HG03521 (cell line): ENCODE results near the gene TMEM87B.

ENCODE experiments used
- ATAC-seq: cut with Tn5 transposase; IDR thresholded peaks from one replicate; pipeline ENCODE4 v1.9.1; 2021; ENCODE audit warnings: mild to moderate bottlenecking, moderate library complexity; ENCODE audit not compliant: unreplicated experiment

The TMEM87B gene

DNA sequence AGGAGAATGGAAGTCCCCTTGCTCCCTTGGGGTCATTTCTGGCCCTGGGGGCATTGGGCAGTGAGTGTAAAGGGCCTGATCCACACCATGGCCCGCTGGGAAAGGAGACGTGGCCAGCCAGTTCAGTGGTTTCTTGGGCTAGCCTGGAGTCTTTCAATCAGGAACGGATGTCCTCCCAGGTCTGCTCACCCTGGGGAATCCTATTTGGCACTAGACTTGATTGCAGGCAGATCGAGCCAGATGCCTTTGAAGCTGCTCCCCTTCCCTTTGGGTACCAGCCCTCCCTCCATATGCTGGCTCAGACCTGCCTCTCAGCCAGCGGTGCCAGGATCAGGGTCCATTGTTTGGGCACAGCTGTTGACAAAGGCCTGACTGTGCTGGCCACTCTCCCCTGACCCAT, 94.1 kb downstream of the TMEM87B start:
- no peak for ATAC-seq

DNA sequence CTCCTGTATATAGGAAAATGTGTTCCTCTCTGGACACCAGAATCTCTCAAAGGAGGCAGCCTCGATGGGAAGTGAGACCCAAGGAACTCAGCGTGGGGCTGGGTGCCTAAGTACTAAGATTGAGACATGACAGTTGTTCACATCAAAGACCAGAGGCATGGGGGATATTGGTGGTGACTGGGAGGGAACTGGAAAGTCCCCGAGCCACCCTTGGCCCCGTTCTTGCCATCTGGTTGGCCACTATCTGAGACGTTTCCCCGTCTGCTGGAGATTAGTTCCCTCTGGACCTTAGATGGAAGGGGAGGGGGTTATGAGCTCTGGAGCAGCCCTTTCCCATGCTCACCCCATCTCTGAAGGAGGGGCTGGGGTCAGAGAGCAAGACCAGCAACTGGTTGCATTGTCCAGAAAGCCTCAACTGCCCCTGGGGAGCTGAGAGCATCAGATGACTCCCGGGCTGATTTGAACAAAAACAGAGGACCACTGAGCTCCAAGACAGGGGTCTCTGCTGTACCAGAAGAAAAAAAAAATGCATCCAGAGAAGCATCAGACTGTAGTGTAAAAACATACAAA, 94.9 kb downstream of the TMEM87B start:
- no peak for ATAC-seq

DNA sequence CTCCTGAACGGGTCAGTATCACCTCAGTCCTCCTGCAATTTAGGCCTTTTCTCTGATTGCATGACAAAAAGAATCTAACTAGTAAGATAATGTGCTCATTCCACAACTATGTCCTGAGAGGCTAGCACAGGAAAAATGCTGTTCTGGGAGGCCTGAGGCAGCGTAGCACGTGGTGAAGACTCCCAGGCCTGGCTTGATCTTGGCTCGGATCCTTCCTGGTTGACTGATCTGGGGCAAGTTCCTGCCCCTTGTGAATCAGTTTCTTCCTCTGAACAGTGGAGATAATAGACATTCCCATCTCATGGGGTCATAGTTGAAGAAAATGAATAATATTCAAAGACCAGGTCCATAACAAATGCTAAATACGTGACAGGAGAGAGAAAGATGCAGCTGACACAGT, 95.4 kb downstream of the TMEM87B start:
- ATAC-seq = no peak

DNA sequence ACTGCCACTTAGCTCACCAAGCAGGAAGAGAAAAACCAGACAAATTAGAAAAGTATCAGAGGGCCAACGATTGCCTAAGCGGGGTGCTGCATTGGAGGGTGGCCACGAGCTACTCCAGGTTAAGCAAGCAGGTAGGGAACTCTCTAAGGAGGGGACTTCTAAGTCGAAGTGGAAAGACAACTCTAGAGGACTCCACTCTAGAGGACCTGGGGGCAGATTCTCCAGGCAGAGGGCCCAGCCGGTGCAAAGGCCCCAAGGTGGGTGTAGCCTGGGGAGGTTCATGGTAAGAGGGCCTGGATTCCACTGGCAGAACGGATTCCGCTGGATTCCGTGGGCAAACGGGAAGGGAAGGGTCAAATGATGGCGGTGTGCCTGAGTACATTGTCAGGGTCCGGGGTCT, 95.8 kb downstream of the TMEM87B start:
- ATAC-seq = no peak

DNA sequence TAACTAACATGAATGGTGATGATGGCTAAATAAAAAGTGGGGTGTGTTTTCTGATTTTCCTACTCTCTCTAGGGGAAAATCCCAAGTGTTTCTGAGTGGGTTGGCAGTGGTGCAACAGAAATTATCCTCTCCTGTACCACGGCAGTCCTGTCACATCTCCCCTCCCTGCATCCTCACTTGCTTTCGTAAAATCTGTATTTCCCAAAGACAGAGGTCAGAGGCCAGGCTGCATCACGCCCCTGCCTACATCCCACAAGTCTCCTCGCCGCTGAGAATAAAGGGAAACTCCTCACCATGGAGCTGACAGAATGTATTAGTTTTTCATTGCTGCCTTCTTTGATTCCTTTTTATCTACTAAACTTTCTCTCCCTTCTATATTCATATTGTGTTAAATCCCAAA, 96.2 kb downstream of the TMEM87B start:
- ATAC-seq = no peak

DNA sequence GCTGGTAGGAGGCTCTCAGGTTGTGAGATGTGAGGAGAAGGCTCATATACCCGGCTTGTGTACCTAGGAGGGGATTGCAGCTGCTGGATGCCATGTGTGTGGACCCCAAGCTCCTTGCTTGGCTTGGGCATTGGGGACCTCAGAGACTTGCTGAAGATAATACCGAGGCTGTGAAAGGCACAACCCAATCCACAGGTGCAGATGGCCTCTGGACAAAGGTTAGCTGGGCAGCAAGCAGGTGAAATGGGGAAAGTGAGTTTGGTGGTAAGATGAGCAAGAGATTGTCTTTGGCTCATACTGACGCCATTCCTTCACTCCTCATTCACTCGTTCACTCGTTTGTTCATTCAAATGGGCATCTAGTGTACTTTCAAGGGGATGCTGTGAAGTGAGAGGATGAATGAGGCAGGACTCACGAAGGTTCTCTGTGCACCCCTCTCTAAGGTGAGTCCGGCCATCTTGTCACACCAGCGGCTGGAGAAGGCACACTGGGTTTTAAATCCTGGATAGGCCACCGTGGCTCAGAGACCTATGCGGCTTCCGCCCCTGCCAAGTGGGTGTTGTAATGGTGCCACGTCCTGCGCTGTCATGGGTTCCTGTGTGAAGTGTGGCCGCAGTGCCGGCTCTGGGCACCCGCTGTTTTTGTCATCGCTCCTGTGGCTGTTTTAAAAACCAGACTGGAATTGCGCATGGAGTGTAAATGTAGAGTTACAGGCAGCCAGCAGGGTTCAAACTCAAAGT, 96.8 kb downstream of the TMEM87B start:
- no peak for ATAC-seq

DNA sequence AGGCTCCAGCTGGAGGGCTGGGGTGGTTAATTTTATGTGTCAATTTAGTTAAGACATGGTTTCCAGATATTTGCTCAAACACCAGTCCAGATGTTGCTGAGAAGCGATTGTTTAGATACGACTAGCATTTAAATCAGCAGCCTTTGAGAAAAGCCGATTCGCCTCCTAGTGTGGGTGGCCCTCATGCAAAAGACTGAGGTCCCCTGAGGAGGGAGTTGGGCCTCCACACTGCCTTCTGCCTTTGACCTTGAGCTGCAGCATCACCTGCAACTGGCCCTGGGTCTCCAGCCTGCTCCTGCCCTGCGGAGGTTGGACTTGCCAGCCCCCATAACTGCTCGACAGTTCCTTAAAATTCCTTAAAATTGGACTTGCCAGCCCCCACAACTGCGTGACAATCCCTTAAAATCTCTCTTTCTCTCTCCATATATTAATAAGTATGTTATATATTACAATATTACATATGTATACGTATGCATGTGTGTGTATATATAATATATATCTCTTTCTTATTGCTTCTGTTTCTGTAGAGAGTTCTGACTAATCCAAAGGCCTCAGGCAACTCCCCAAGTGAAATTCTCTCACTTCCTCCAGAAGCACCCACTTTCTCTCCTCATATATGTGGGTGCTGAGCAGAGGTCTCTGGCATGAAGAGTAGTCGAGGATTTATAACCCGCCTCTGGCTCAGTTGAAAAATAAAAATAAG, 97.6 kb downstream of the TMEM87B start:
- no peak for ATAC-seq

DNA sequence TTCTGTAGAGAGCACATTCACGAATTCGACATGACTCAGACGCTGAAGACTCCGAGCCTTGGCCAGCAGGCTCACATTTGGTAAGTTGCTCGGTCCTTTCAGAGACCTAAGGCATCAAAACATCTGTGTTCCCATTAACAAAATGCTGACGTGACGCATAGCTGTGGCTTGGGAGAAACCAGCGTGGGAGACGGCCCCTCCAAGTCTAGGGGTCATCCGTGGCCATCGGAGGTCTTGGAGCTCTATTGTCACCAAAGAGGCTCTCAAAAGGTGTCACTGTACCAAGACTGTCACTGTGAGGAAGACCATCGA, 98.1 kb downstream of the TMEM87B start:
- no peak for ATAC-seq

DNA sequence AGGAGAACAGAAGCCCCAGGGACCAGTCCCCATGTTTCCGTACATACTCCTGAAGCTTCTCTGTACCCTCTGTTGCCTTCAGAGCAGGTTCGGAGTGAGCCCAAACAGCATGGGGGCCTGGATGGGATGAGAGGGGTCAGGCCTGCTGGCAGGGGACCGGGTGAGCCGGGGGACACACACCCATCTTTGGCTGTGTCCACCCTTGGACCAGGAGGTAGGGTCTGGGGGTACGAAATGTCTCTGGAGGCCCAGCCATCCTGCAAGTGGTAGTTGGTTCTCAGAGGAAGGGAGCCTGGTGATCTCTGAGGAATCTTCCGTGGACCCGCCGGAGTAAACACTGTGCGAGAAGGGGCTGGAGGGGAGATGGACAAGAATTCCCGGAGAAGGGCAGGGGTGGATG, 98.4 kb downstream of the TMEM87B start:
- ATAC-seq = no peak

DNA sequence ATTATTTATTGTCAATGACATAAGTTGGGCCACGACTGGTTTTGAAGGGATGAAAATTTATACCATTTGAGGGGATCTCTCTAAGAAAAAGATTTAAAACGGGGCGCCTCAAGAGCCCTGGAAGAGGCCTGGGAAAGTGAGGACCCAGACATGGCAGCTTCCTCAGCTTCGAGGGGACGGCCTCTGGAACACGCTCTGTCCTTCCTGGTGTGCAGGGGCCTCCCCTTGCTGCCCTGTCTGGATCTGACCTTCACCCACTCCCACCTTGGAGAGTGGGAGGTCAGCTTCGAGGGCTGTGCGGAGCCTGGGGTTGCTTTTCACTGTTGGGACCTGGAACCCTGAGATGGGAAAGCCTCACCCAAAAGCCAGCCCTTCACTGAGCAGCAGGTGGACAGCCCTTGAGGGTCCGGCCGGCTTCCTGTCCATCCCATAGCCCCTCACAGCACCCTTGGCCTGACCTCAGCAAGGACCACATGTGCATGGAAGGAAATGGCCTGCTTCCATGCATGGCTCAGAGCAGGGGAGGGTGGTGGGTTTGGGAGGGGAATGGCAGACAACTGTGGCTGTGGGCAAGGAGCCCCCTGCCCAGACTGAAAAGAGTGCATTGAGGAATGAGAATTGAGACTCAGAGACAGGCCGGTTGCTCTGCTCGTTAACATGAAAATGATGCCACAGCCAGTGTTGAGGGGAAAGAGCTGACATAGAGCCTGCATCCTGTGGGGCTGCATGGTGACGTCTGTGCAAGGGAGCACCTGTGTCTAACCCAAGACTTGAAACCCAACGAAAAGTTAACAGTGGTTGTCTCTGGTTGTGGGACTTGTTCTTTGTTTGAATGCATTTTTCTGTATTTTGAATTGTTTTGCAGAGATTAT, 99.4 kb downstream of the TMEM87B start:
- no peak for ATAC-seq

DNA sequence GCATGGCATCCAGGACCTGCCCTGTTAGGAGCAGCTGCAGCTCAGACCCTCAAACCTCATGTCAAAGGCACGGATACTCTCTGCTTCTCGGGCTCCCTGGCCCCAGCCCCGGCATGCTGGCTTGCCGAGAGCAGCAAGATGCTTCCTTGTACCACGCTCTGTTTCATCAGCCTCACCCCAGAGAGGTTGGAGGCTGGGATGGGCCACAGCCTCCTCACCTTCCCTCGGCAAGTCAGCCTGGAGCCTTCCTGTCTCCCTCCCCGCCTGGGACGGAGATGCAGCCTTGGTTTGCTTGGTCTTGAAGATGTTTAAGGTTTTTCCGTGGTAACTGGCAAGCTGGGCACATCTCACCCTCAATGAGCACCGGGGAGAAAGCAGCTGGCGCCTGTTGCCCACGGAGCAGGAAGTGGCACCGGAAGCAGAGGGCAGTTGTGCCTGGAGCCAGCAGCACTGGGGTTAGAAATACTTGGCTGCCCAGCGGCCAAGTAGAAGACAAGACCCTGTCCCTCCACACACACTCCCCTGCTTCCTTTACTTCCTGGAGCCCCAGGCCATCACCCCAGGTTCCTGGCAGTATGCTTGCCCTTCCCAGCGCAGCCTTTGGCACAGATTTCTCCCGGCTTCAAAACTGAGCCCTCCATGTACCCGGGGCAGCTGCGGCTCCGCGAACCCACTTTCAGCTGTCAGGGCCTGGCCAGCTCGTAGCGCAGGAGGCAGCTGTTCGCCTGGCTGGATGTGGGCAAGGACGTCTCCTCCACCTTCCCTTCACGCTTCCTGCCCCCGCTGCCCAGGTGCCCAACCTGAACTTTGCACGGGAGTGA, 100.5 kb downstream of the TMEM87B start:
- no peak for ATAC-seq

DNA sequence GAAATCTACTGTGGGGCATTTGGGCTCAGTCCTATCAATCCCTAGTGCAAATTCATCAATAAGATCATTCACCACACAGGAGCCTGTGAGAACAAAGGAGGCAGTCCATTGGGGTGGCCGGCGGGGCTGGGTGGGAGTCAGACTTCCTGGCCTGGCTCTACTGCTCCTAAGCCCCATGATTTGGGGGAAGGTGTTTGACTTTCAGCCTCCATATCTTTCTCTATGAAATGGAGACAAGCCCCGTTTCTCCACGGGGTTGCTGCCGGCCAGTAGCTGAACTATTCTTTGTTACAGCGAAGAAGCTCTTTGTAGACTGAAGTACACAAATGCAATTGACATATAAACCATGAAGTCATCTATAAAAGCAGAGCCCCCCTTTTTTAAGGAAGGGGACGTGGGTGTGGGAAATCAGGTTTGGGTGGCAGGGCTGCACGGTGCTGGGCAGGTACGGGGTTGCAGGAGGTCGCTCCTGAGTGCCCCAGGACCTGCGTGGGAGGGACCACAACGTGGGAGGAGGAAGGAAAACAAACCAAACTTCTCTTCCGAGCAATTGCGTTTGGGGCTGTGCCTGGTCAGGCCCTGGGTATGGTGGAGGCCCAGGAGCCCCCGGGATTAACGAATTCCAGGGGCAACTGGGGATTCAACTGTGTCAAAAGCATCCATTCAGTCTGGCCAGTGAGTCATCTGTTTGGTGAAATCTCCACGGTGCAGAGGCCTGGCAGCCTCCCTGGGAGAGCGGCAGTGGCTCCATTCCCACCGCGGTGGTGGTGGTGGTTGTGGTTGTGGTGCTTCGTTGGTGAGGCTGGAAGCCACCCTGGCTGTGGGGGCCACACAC, 101.3 kb downstream of the TMEM87B start:
- no peak for ATAC-seq

DNA sequence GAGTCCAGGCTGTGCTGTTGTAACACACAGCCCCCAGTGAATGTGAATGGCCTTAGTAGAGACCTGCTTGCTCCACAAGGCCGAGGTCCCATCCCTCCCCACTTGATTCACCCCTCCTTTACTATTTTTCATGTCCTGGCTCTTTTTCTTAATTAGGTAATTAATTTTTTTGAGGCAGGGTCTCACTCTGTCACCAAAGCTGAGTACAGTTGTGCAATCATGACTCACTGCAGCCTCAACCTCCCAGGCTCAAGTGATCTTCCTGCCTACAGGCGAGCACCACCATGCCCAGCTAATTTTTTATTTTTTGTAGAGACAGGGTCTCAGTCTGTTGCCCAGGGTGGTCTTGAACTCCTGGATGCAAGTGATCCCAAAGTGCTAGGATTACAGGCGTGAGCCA, 102.4 kb downstream of the TMEM87B start:
- no peak for ATAC-seq

DNA sequence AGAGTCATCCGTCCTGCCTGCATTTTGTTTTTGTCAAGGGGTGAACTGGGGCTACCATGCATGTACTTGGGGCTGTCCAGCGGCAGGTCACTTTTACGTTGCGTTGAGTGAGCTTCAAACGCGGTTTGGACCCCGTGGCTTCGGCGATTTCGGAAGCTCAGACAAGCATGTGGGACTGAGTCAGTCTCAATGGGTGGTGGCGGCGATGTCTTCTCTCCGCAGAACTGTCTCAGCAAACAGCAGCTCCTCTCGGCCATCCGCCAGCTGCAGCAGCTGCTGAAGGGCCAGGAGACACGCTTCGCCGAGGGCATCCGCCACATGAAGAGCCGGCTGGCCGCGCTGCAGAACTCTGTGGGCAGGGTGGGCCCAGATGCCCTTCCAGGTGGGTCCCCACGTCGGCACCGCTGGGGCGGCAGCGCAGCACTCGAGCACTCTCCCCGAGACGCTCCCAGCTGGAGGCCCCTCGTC, 104.4 kb downstream of the TMEM87B start:
- ATAC-seq = no peak

DNA sequence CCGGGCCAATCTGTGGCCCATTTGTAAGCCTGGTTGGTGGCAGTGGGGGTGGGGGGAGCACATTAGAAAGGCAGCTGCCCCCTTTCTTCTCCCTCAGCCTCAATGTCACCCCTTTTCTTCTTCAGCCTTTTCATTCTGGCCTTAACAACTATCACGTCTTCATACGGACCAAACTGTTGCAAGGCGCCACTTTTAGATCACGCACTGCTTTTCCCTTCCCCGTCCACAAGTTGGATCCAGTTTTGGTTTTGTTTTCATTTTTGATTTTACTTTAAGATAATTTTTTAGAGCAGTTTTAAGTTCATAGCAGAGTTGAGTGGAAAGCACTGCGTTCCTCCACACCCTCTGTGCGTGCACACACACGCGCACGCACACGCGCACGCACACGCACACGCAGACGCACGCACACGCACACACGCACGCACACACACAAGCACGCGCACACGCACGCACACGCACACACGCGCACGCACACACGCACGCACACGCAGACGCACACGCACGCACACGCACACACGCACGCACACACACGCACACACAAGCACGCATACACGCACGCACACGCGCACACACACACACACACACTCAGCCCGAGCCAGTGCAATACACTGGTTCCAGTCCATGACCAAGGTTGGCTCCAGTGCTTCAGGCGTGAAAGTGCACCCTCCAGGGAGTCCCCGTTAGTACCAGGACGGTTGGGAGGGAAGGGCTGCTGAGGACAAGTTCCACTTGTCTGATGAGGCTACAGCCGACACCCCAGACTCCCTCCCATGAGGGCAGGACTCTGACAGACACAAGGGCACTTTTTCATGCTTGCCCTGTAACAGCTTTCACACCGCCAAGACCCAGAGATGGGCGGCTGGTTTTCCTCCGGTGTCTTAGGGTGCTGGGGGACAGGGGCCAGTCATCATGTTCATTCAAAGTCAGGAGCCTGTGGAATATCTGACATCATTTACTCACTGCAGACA, 105.5 kb downstream of the TMEM87B start:
- no peak for ATAC-seq

DNA sequence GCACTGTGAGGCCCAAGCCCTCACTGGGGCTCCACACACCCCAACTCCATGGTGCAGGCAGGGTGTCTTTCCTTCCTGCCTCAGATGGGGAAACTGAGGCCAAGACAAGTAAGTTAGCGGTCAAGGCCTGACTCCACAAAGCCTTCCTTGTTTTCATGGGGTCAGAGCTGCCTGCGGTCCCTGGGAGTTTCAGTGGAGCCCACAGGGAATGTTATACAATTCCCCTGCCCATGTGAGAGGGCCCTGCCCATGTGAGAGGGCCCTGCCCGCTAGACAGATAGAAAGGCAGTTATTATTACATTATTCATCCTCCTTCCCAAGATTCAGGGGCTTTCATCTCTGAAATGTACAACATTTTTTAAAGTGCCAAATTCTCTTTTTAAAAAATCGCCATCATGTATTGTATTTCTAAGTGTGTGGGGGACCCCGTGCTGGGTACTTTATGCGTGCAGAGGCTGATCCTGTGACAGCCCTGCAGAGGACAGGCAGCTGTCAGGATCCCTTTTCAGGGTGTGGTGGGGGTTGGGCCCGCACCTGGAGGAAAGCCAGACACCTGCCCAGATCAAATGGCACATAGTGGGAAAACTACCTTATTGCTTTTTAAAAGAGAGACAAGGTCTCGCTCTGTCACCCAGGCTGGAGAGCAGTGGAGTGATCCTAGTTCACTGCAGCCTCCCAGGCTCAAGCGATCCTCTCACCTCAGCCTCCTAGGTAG, 106.5 kb downstream of the TMEM87B start:
- no peak for ATAC-seq

DNA sequence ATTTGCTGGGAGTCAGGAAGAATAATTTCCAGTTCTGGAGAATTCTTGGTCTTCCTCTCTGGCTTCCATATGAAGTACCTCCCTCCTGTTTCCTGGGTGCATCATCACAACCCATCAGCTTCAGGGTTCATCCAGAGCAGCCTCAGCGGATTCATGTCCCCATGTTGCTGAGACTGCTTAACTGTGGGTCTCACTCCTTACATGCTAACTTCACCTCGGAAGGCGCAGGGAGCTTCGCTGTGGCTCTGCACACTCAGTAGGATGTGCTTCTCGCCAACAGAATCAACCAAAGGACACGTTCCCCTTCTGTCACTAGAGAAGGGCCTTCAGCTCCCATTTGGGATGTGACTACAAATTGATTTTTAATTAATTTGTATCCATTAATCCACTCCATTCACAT, 107.3 kb downstream of the TMEM87B start:
- no peak for ATAC-seq

DNA sequence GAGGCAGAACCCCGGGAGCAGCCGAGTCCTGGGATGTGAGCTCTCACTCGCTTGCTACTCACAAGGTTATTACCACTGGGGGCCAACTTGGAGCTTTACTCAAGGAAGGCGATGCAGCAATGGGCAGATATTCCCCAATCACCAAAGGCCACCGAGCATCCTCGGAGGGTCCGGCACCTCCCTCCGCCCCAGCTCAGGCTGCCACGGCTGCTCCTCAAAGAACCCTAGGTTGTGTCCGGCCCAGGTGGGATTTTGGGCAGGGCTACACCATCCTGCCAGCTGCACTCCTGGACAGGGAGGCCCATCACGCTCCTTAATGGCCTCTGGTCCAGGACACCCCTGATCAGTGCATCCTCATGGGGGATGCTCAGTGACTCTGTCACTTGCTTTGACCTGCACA, 107.9 kb downstream of the TMEM87B start:
- no peak for ATAC-seq
